ENCODE results near the gene STARD13. TPM values are rescaled to one million over a fixed set of nuclear protein-coding genes. Genes with fewer than 3 reads are reported as not detected.

The STARD13 gene
- total RNA-seq, 1 donor from 2014 or later: 23.6 TPM

- Mint-ChIP-seq H3K4me1 (peaks cover 38% of the 10 kb centered on the region), H3K36me3 (ENCODE audit: low read depth) (no peaks in the 10 kb centered on the region), H3K27me3 (ENCODE audit: low read depth) (no peaks in the 10 kb centered on the region), H3K27ac (ENCODE audit: unreplicated experiment) (no peak overlapping the region), H3K4me3 (no peak overlapping the region), H3K9me3 (no peaks in the 10 kb centered on the region)
- no peak for DNase-seq (ENCODE audit: low read depth, low spot score)
- TF ChIP-seq CTCF (conservative IDR thresholded peaks at IDR 0.05): no peak
These were observed 89.7 kb downstream of the STARD13 start for GRCh38 chr13:33195693-33196464.

DNA sequence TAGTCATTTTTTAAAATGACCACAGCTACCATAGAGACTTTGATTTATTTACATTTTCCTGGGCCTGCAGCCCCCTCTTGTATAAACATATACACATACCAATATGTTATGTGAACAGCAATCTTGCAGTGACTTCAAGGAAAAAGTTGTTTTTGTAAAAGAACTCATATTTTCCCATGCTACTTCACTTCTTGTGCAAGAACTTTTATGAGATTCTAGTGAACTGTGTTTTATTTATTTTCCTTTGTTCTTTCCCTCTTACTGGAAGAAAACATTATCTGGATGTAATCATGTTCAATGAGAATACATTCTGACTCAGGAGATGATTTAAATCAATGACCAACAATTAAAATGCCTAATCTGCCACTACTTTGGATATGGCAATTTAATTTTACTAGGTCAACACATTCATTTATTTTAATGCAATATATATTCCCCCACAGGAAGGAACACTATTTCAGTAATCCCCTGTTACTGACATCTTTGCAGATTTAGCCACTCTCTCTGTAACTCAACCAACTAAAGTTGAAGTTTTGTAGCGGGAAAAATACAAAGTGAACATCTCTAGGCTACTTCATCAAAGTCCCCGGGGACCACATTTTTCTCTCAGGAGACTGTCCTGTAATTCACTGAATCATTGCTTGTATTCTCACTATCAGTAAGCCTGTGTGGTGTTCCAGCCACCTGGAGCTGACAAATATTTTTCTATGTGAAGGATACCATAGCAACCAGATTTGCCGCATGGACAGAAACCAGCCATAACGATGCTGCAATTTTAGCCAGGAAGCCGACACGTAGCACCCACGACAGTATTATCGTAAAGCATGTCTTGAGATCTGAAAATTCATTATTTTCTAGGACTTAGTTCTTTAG is 90.5 kb downstream of the STARD13 start:
- H3K9me3 Mint-ChIP-seq: no peaks in the 10 kb centered on the region
- H3K27ac Mint-ChIP-seq (ENCODE audit: unreplicated experiment): no peak overlapping the region
- DNase-seq (ENCODE audit: low read depth, low spot score): no peak
- no peaks in the 10 kb centered on the region for H3K36me3 Mint-ChIP-seq (ENCODE audit: low read depth)
- no peak for TF ChIP-seq CTCF (conservative IDR thresholded peaks at IDR 0.05)
- no peaks in the 10 kb centered on the region for H3K27me3 Mint-ChIP-seq (ENCODE audit: low read depth)
- H3K4me3 Mint-ChIP-seq: no peak overlapping the region
- H3K4me1 Mint-ChIP-seq: peaks cover 38% of the 10 kb centered on the region

- TF ChIP-seq CTCF (conservative IDR thresholded peaks at IDR 0.05): no peak
- DNase-seq (ENCODE audit: low read depth, low spot score): no peak
- no peak overlapping the region for H3K27ac Mint-ChIP-seq (ENCODE audit: unreplicated experiment)
- no peaks in the 10 kb centered on the region for H3K27me3 Mint-ChIP-seq (ENCODE audit: low read depth)
- H3K4me3 Mint-ChIP-seq: no peak overlapping the region
- peaks cover 43% of the 10 kb centered on the region for H3K4me1 Mint-ChIP-seq
- H3K9me3 Mint-ChIP-seq: no peaks in the 10 kb centered on the region
- H3K36me3 Mint-ChIP-seq (ENCODE audit: low read depth): no peaks in the 10 kb centered on the region
These were observed 92.1 kb downstream of the STARD13 start for GRCh38 chr13:33193428-33193974.

- Mint-ChIP-seq H3K27ac (ENCODE audit: unreplicated experiment) (no peak overlapping the region), H3K4me1 (peaks cover 50% of the 10 kb centered on the region), H3K27me3 (ENCODE audit: low read depth) (no peaks in the 10 kb centered on the region), H3K36me3 (ENCODE audit: low read depth) (peaks cover 3% of the 10 kb centered on the region), H3K4me3 (no peak overlapping the region), H3K9me3 (no peaks in the 10 kb centered on the region)
- TF ChIP-seq CTCF (conservative IDR thresholded peaks at IDR 0.05): no peak
- DNase-seq (ENCODE audit: low read depth, low spot score): no peak
These were observed 93.9 kb downstream of the STARD13 start for GRCh38 chr13:33191425-33192210.

- DNase-seq (ENCODE audit: low read depth, low spot score): no peak
- H3K4me3 Mint-ChIP-seq: no peak overlapping the region
- H3K27ac Mint-ChIP-seq (ENCODE audit: unreplicated experiment): no peak overlapping the region
- peaks cover 56% of the 10 kb centered on the region for H3K4me1 Mint-ChIP-seq
- no peak for TF ChIP-seq CTCF (conservative IDR thresholded peaks at IDR 0.05)
- peaks cover 6% of the 10 kb centered on the region for H3K36me3 Mint-ChIP-seq (ENCODE audit: low read depth)
- H3K27me3 Mint-ChIP-seq (ENCODE audit: low read depth): no peaks in the 10 kb centered on the region
- H3K9me3 Mint-ChIP-seq: no peaks in the 10 kb centered on the region
These were observed 96.1 kb downstream of the STARD13 start for GRCh38 chr13:33189470-33189869.
